Left lobe of liver (tissue), 2 donors: ENCODE data around the gene CD59. TPM values are rescaled to one million over a fixed set of nuclear protein-coding genes. Genes with fewer than 3 reads are reported as not detected.
"Not testable (repeated sequence)": the region's sequence is repeated elsewhere in the genome, so short reads cannot be mapped to it uniquely, and the experiment has no call there.

Experiments
- ATAC-seq: fragments of 200-7000 bp; cut with Tn5 transposase; one replicate; pipeline ENCODE4 v1.9.1; 2020; ENCODE audit warnings: mild to moderate bottlenecking, moderate library complexity
- DNase-seq: peaks from one replicate; pipeline ENCODE4 v3.0.0-alpha.2; 2020; ENCODE audit warnings: low spot score
- total RNA-seq: library from RNA; stranded (reverse); gene quantifications from one replicate; pipeline ENCODE4 v1.2.1, GENCODE V29; 2021
- donor health status: DM: no; HTN: no; CAD: no; lungs with moderate emphysema.
- donor health status: DM: no; HTN: yes; CAD: no.

CD59 gene
- total RNA-seq, 1 donor from 2014 or later = 149 TPM

- peak; percentile 39 for ATAC-seq
These were observed 20.0 kb downstream of the CD59 start for GRCh38 chr11:33716243-33716642.

GRCh38 chr11:33713856-33714398 lies 22.3 kb downstream of the CD59 start:
- DNase-seq (no peak), ATAC-seq (peak; percentile 46)

More at GRCh38 chr11:33716243-33716642, 20.0 kb downstream of the CD59 start:
- no peak for DNase-seq

GRCh38 chr11:33713151-33713855 lies 22.9 kb downstream of the CD59 start:
- ATAC-seq (peak; percentile 91), DNase-seq (no peak)

GRCh38 chr11:33712436-33712835 lies 23.8 kb downstream of the CD59 start:
- ATAC-seq (no peak), DNase-seq (no peak)

GRCh38 chr11:33709466-33709865 lies 26.8 kb downstream of the CD59 start:
- ATAC-seq = no peak
- DNase-seq = no peak

GRCh38 chr11:33708985-33709384 lies 27.2 kb downstream of the CD59 start:
- ATAC-seq (no peak), DNase-seq (no peak)

- not testable (repeated sequence) for DNase-seq
- peak; percentile 62 for ATAC-seq
These were observed 28.4 kb downstream of the CD59 start for GRCh38 chr11:33707831-33708230.

GRCh38 chr11:33706966-33707365 lies 29.3 kb downstream of the CD59 start:
- ATAC-seq = no peak

GRCh38 chr11:33706546-33706945 lies 29.7 kb downstream of the CD59 start:
- DNase-seq = no peak
- ATAC-seq = no peak

More at GRCh38 chr11:33706966-33707365, 29.3 kb downstream of the CD59 start:
- DNase-seq = no peak

GRCh38 chr11:33704240-33705002 lies 31.8 kb downstream of the CD59 start:
- DNase-seq (no peak), ATAC-seq (no peak)

- ATAC-seq = peak; percentile 7
- DNase-seq = no peak
These were observed 32.4 kb downstream of the CD59 start for GRCh38 chr11:33703788-33704187.

GRCh38 chr11:33703234-33703633 lies 33.0 kb downstream of the CD59 start:
- DNase-seq = no peak
- ATAC-seq = no peak

GRCh38 chr11:33701302-33702230 lies 34.7 kb downstream of the CD59 start:
- ATAC-seq (no peak), DNase-seq (no peak)

- DNase-seq (peak; percentile 95), ATAC-seq (peak; percentile 92)
These were observed 35.5 kb downstream of the CD59 start, which contains the start of gene C11orf91 for GRCh38 chr11:33700502-33701271. Gene C11orf91 (minus strand): TSS chr11:33700826. CDS start chr11:33700740, 86 bp downstream.

- DNase-seq = no peak
- no peak for ATAC-seq
These were observed 36.1 kb downstream of the CD59 start for GRCh38 chr11:33700063-33700501.

- ATAC-seq (no peak), DNase-seq (no peak)
These were observed 36.6 kb downstream of the CD59 start for GRCh38 chr11:33699515-33700062.

- ATAC-seq = no peak
- DNase-seq = no peak
These were observed 37.3 kb downstream of the CD59 start for GRCh38 chr11:33698921-33699320.

GRCh38 chr11:33697997-33698396 lies 38.2 kb downstream of the CD59 start:
- ATAC-seq (no peak), DNase-seq (no peak)

- ATAC-seq (no peak), DNase-seq (no peak)
These were observed 39.1 kb downstream of the CD59 start for GRCh38 chr11:33696931-33697638.
